Tibial artery (tissue), 4 donors: Measurements from ENCODE around the gene EFCAB12.

Experiments used
- DNase-seq, 2 donors: peaks; one replicate each; pipeline ENCODE4 v3.0.0-alpha.2; 2019
- H3K27ac ChIP-seq, 2 donors: fragments of 200-600 bp; sonication (generic) in 1 of 2; 1 replicate in 1 of 2; 2 replicates in 1 of 2; pipeline ENCODE4 v1.5.1; 2018 to 2019; ENCODE audit warnings: mild to moderate bottlenecking in 1 of 2
- H3K27me3 ChIP-seq, 2 donors: fragments of 200-600 bp; sonication (generic) in 1 of 2; one replicate each; pipeline versions ENCODE4 v1.5.1 to v1.6.0; 2016 to 2019
- H3K36me3 ChIP-seq, 3 donors: fragments of 200-600 bp; sonication (generic) in 2 of 3; one replicate each; pipeline ENCODE4 v1.5.1; 2016 to 2019; ENCODE audit warnings: mild to moderate bottlenecking in 2 of 3
- H3K4me1 ChIP-seq, 4 donors: fragments of 200-600 bp; sonication (generic) in 2 of 4; 1 replicate in 3 of 4; 2 replicates in 1 of 4; pipeline ENCODE4 v1.5.1; 2016 to 2019
- H3K4me3 ChIP-seq, 2 donors: fragments of 200-600 bp; sonication (generic) in 1 of 2; 1 replicate in 1 of 2; 2 replicates in 1 of 2; pipeline ENCODE4 v1.5.1; 2018 to 2019; ENCODE audit warnings: mild to moderate bottlenecking in 2 of 2
- H3K9me3 ChIP-seq, 3 donors: fragments of 200-600 bp; sonication (generic) in 1 of 3; one replicate each; pipeline ENCODE4 v1.5.1; 2016 to 2019
- intact Hi-C: fragments of 100-400 bp; cut with DNase I; formaldehyde crosslinking; loops from one replicate; pipeline ENCODE4 v1.15.0; 2023; ENCODE audit warnings: low total_unique reads
- TF ChIP-seq, protein P1 (sequence below), 2 experiments: fragments of 200-600 bp in 1 of 2; fragments of 450-650 bp in 1 of 2; IDR thresholded peaks; one replicate each; pipeline ENCODE4 v1.5.1; 2017 to 2019; ENCODE audit warnings: antibody characterized with exemption in 2 of 2, mild to moderate bottlenecking in 1 of 2, moderate library complexity in 1 of 2

Gene EFCAB12

DNA sequence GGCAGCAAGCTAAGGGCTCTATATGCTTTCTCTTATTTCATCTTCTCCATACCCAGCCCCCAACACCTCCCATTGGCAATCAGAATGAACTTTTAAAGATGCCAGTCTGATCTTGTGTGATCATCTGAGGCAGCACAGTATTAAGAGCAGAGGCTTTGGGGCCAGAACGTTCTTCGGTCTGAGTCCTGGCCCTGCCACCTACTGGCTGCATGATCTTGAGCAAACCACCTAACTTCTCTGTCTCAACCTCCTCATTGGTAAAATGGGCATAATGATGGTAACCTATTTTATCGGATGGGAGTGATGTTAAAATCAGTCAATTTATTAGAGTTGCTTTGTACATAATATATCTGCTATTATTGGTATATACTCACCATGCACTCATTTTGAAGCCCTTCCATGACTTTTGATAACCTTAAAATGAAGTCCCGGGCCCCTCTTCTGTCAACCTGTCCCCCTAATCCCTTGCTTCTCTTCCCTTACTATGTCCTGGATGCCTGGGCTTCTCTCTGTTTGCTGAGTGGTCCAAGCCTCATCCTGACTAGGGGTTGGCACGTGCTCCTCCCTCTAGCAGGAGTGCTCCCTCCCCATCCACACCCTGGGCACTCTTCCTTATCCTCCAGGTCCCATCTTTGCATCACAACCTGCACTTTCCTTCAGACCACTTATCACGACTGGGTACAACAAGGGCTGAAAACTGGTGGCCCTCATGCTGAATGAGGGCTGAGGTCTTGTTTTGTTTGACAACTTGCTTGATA is 6.3 kb downstream of the EFCAB12 start:
- Histone ChIP-seq H3K36me3 (no peaks in the 10 kb centered on the region), H3K27ac (no peak overlapping the region), H3K9me3 (no peaks in the 10 kb centered on the region), H3K27me3 (peaks cover 0 to 8% of the 10 kb centered on the region in 2 donors), H3K4me1 (no peaks in the 10 kb centered on the region), H3K4me3 (no peak overlapping the region)
- intact Hi-C loops, result no loop called here
- TF ChIP-seq, protein P1, sequence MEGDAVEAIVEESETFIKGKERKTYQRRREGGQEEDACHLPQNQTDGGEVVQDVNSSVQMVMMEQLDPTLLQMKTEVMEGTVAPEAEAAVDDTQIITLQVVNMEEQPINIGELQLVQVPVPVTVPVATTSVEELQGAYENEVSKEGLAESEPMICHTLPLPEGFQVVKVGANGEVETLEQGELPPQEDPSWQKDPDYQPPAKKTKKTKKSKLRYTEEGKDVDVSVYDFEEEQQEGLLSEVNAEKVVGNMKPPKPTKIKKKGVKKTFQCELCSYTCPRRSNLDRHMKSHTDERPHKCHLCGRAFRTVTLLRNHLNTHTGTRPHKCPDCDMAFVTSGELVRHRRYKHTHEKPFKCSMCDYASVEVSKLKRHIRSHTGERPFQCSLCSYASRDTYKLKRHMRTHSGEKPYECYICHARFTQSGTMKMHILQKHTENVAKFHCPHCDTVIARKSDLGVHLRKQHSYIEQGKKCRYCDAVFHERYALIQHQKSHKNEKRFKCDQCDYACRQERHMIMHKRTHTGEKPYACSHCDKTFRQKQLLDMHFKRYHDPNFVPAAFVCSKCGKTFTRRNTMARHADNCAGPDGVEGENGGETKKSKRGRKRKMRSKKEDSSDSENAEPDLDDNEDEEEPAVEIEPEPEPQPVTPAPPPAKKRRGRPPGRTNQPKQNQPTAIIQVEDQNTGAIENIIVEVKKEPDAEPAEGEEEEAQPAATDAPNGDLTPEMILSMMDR (IDR thresholded peaks at IDR 0.05), result no peak
- DNase-seq, result peak in 1 of 2 donors; percentile 28

DNA sequence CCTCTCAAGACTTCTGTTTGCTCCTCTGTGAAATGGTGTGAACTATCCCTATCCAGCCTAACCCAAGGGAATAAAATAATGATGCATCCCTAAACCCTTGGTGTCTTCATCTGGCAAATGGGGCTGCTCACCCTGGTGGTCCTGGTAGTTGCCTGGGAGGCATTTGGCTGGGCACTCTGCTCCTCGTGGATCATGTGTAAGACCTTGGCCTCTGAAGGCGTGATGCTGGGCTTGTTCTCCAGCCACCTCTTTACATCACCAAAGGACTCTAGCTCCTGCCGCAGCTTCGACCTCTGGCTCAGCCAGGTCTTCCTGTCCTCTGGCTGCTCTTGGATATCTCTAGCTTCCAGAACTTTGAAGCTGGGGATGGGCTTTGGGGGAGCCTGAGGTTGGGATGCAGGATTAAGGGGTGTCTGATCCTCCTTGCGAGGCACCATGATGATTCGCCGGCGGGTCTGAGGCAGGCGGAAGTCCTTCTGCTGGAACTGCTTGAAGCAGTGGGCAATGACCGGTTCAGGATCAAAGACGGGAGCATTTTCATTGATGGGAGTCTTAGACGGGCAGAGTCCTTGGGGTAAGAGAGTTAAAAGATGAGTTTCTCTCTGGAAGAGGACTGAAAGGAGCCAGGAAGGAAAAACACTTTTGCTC is 7.1 kb downstream of the EFCAB12 start:
- intact Hi-C loops, result no loop called here
- TF ChIP-seq, protein P1 (IDR thresholded peaks at IDR 0.05), result no peak
- H3K27ac ChIP-seq, result no peak overlapping the region

DNA sequence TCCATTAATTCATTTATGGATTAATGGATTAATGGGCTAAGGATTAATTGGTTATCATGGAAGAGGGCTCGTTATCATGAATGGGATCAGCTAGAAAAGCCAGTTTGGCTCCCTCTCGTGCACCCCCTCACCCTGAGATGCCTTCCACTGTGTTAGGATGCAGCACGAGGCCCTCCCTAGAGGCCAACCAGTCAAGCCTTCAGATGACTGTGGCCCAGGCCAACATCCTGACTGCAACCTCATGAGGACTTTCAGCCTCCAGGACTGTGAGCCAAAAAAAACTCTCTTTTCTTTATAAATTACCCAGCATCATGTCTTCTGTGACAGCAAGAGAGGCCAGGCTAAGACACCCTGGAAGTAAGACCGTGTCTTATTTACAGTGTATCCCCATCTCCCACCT is 9.0 kb downstream of the EFCAB12 start:
- no peak for DNase-seq
- H3K9me3 ChIP-seq, result no peaks in the 10 kb centered on the region
- intact Hi-C loops, result no loop called here

More for the DNA sequence above, 7.1 kb downstream of the EFCAB12 start:
- Histone ChIP-seq H3K36me3 (no peaks in the 10 kb centered on the region), H3K4me1 (no peaks in the 10 kb centered on the region), H3K4me3 (no peak overlapping the region), H3K27me3 (peaks cover 0 to 8% of the 10 kb centered on the region in 2 donors), H3K9me3 (no peaks in the 10 kb centered on the region)
- peak in 1 of 2 donors; percentile 58 for DNase-seq

DNA sequence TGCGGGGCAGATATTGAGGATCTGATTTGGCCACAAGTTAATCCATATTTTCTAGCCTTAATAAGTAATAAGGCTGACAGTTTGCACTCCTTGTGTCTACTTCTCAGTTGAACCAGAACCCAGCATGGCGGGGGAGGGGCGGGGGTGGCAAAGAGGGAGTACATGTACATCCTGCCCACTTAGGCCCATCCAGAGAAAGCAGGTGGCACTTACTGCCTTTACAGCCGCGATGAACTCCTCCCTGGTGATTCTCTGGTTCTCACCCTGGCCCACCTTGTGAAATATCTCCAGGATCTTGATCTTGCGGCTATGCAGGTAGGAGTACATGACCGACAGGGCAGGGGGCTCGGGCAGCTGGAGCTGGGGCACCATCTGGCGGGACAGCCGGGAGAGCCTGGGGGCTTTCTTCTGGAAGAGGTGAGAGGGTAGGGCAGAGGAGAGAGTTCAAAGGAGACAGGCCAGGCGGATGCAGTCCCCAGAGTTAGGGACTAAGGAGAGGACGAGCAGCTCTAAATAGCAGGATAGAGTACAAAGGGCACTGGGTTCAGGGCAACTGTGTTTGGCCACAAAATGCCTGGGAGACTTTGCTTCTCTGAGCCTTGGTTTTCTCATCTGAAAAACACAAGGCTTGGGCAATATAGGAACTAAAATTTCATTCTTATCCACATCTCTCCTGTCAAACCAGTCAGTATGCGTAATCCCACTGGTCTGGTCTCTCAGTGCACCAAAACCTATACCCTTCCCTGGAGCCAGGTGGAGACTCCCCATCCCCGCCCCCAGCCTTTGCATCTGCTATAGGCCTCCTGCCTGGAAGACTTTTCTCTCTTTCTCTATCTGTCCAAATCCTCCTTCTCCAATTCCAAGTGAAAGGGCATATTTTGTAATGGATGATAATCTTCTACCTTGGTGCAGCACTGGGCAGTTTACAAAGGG is 10.1 kb downstream of the EFCAB12 start:
- Histone ChIP-seq H3K4me1 (no peaks in the 10 kb centered on the region), H3K4me3 (no peak overlapping the region), H3K36me3 (no peaks in the 10 kb centered on the region), H3K9me3 (no peaks in the 10 kb centered on the region), H3K27ac (no peak overlapping the region), H3K27me3 (no peaks in the 10 kb centered on the region)
- TF ChIP-seq, protein P1 (IDR thresholded peaks at IDR 0.05), result no peak
- DNase-seq, result peak in 1 of 2 donors; percentile 42
- intact Hi-C loops, result no loop called here

More for the DNA sequence above, 9.0 kb downstream of the EFCAB12 start:
- TF ChIP-seq, protein P1 (IDR thresholded peaks at IDR 0.05), result no peak
- Histone ChIP-seq H3K27ac (no peak overlapping the region), H3K4me1 (no peaks in the 10 kb centered on the region), H3K4me3 (no peak overlapping the region), H3K27me3 (no peaks in the 10 kb centered on the region), H3K36me3 (no peaks in the 10 kb centered on the region)

DNA sequence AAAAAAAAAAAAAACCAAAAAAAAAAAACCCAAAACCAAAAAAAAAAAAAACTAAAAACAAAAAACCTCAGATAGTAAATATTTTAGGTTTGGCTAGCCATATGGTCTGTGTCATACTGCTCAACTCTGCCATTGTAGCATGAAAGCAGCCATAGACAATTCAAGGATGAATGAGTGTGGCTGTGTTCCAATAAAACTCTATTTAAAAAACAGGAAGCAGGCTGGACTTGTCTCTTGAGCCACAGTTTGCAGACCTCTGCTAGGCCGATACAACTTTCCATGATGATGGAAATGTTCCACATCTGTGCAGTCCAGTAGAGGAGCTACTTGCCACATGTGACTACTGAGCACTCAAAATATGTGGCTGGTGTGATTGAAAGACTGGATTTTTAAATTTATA is 11.1 kb downstream of the EFCAB12 start:
- TF ChIP-seq, protein P1 (IDR thresholded peaks at IDR 0.05), result no peak
- no peaks in the 10 kb centered on the region for H3K36me3 ChIP-seq
- H3K4me3 ChIP-seq, result no peak overlapping the region
- H3K27me3 ChIP-seq, result peaks cover 0 to 4% of the 10 kb centered on the region in 2 donors
- DNase-seq, result no peak
- intact Hi-C loops, result no loop called here
- no peaks in the 10 kb centered on the region for H3K4me1 ChIP-seq
- no peak overlapping the region for H3K27ac ChIP-seq
- H3K9me3 ChIP-seq, result no peaks in the 10 kb centered on the region
